ENCODE measurements around the gene OSBPL10. TPM values are rescaled to one million over a fixed set of nuclear protein-coding genes. Genes with fewer than 3 reads are reported as not detected.

The OSBPL10 gene
- total RNA-seq, 2 donors from 2014 or later, result 82.8 to 127 TPM

- no peak overlapping the region for H3K27ac ChIP-seq
- H3K27me3 ChIP-seq (replicated peaks; ENCODE audit: insufficient read depth), result no peaks in the 10 kb centered on the region
- no peak for DNase-seq (ENCODE audit: low spot score)
- H3K36me3 ChIP-seq, result no peaks in the 10 kb centered on the region
- intact Hi-C loops (cut with DNase I), result no loop called here
- H3K4me3 ChIP-seq, result no peak overlapping the region
- H3K9me3 ChIP-seq, result no peaks in the 10 kb centered on the region
- TF ChIP-seq POLR2AphosphoS5 (IDR thresholded peaks at IDR 0.05) (no peak), POLR2A (IDR thresholded peaks at IDR 0.05) (no peak), CTCF (IDR thresholded peaks at IDR 0.05) (no peak)
- H3K4me1 ChIP-seq (replicated peaks), result no peaks in the 10 kb centered on the region
- 100% methylated on average over 1 of the region's 1 CpG for WGBS
Observed at GRCh38 chr3:31639828-31640227, 341.2 kb downstream of the OSBPL10 start.

DNA sequence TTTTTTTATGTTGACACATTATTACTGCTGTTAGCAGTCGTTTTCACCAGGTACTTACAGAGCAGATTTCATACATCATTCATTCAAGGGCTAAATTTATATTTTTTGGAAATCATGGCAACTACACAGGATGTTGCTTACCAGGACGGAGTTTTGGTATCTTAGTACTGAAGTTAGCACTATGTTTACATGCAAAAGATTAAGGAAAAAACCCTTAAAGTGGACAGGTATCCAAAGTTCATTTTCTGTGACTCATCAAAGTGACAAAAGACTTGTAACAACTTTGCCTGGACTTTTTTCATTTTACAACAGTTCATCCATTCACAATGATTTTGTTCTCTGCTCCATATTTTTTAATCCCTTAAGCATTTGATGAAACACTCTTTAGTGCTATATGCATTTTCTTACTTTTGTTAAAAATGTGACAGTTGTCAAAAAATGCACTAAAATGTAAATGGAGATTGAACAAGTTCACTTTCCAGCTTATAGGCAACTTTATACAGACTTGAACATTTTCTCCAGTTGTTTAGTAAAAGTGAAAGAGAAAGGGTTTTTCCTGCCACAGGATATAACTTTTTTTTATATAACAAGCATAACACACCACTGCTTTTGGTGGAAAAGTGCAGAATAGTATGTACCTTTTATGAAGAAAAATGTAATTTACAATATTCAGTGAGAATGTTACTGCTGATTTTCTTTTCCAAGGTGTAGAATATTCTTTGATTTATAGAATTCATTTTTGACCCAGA is 344.2 kb downstream of the OSBPL10 start:
- Histone ChIP-seq H3K36me3 (peaks cover 0 to 2% of the 10 kb centered on the region in 2 donors), H3K4me1 (replicated peaks) (no peaks in the 10 kb centered on the region), H3K27ac (no peak overlapping the region), H3K4me3 (no peak overlapping the region), H3K9me3 (no peaks in the 10 kb centered on the region), H3K27me3 (replicated peaks; ENCODE audit: insufficient read depth) (no peaks in the 10 kb centered on the region)
- DNase-seq (ENCODE audit: low spot score), result no peak
- no peak for TF ChIP-seq POLR2AphosphoS5 (IDR thresholded peaks at IDR 0.05)
- no peak for TF ChIP-seq POLR2A (IDR thresholded peaks at IDR 0.05)
- no peak for TF ChIP-seq CTCF (IDR thresholded peaks at IDR 0.05)
- 36% methylated on average over 2 of the region's 2 CpGs for whole genome bisulfite sequencing
- intact Hi-C loops (cut with DNase I), result no loop called here

- intact Hi-C loops (cut with DNase I), result no loop called here
- Histone ChIP-seq H3K9me3 (no peaks in the 10 kb centered on the region), H3K36me3 (peaks cover 0 to 2% of the 10 kb centered on the region in 2 donors), H3K4me3 (no peak overlapping the region), H3K4me1 (replicated peaks) (no peaks in the 10 kb centered on the region), H3K27ac (no peak overlapping the region), H3K27me3 (replicated peaks; ENCODE audit: insufficient read depth) (no peaks in the 10 kb centered on the region)
- TF ChIP-seq POLR2AphosphoS5 (IDR thresholded peaks at IDR 0.05), result no peak
- TF ChIP-seq CTCF (IDR thresholded peaks at IDR 0.05), result no peak
- no peak for TF ChIP-seq POLR2A (IDR thresholded peaks at IDR 0.05)
- no peak for DNase-seq (ENCODE audit: low spot score)
- WGBS, result 45% methylated on average over 4 of the region's 4 CpGs
Observed at GRCh38 chr3:31636049-31636448, 345.0 kb downstream of the OSBPL10 start.

DNA sequence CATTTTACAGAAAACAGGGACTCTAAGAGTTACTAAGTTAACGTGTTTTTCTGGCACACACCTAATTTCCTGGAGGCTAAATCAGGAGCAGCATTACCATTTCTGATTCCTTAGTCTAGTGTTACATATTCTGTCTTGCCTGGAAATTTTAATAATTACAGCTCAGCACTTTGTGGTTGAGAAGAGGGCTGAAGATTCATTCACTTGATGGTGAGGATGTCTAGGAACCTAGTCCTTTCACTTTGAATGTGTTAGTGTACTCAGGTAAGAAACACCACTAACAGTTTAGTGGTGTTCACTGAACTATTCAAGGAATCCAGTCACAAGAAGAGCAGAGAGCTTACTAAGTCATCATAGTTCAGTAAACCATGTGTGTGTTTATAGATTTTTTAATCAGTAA is 345.5 kb downstream of the OSBPL10 start:
- WGBS, result 23% methylated on average over 1 of the region's 1 CpG
- no peak for DNase-seq (ENCODE audit: low spot score)
- no peak for TF ChIP-seq POLR2AphosphoS5 (IDR thresholded peaks at IDR 0.05)
- no peak for TF ChIP-seq POLR2A (IDR thresholded peaks at IDR 0.05)
- no peak for TF ChIP-seq CTCF (IDR thresholded peaks at IDR 0.05)
- Histone ChIP-seq H3K4me1 (replicated peaks) (no peaks in the 10 kb centered on the region), H3K27me3 (replicated peaks; ENCODE audit: insufficient read depth) (no peaks in the 10 kb centered on the region), H3K9me3 (no peaks in the 10 kb centered on the region), H3K27ac (no peak overlapping the region), H3K36me3 (peaks cover 0 to 2% of the 10 kb centered on the region in 2 donors), H3K4me3 (no peak overlapping the region)
- intact Hi-C loops (cut with DNase I), result no loop called here

DNA sequence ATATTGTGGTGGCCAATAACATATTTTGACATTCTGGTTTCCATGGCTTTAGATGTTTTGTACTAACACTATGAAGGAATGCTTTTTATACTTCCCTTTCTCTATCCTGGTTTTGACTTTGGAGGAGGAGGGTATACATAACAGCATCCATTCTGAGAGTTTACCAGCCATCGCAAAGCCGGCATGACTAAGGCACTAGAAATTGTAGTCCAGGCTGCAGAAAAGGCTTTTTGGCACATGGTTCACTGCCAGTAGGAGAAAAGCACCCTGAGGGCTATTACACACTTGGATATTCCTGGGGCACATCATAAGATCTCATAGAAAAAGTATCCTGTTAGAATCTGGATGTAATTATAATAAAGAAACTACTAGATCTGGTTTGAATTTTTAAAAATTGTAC is 346.6 kb downstream of the OSBPL10 start:
- H3K36me3 ChIP-seq, result peaks cover 0 to 2% of the 10 kb centered on the region in 2 donors
- no peak overlapping the region for H3K27ac ChIP-seq
- no peak for DNase-seq (ENCODE audit: low spot score)
- intact Hi-C loops (cut with DNase I), result no loop called here
- H3K4me3 ChIP-seq, result no peak overlapping the region
- H3K9me3 ChIP-seq, result no peaks in the 10 kb centered on the region
- no peak for TF ChIP-seq POLR2A (IDR thresholded peaks at IDR 0.05)
- H3K27me3 ChIP-seq (replicated peaks; ENCODE audit: insufficient read depth), result no peaks in the 10 kb centered on the region
- no peaks in the 10 kb centered on the region for H3K4me1 ChIP-seq (replicated peaks)
- WGBS, result 41% methylated on average over 2 of the region's 2 CpGs

Measured in prostate gland (tissue), 2 donors.